Breast epithelium (tissue), 3 donors: Measurements from ENCODE around the gene MYOT.

Experiments
- CTCF ChIP-seq, 3 donors: fragments of 450-650 bp; IDR thresholded peaks; one replicate each; pipeline ENCODE4 v1.5.1; 2016 to 2017; ENCODE audit warnings: antibody characterized with exemption in 3 of 3, mild to moderate bottlenecking in 3 of 3, moderate library complexity in 3 of 3
- POLR2A ChIP-seq: fragments of 450-650 bp; IDR thresholded peaks from one replicate; pipeline ENCODE4 v1.6.1; 2016; ENCODE audit warnings: antibody characterized with exemption, mild to moderate bottlenecking, moderate library complexity

GRCh38 chr5:137890845-137891244 is 23.2 kb downstream of the MYOT start:
- TF ChIP-seq CTCF (IDR thresholded peaks at IDR 0.05) (no peak), POLR2A (no peak)
